Brain microvascular endothelial cell (primary cell): ENCODE data around the gene SEL1L3.

Experiments used
- DNase-seq: peaks from one replicate; pipeline ENCODE4 v3.0.0-alpha.2; 2020
- H3K27ac ChIP-seq: fragments of 250-450 bp; sonication (Bioruptor Pico); 2 replicates; pipeline ENCODE4 v1.5.1; 2020; ENCODE audit warnings: mild to moderate bottlenecking, moderate library complexity
- H3K27me3 ChIP-seq: fragments of 250-450 bp; sonication (Bioruptor Pico); replicated peaks from 2 replicates; pipeline ENCODE4 v1.5.1; 2020; ENCODE audit warnings: mild to moderate bottlenecking
- H3K36me3 ChIP-seq: fragments of 250-450 bp; sonication (Bioruptor Pico); replicated peaks from 2 replicates; pipeline ENCODE4 v1.5.1; 2020; ENCODE audit warnings: mild to moderate bottlenecking
- H3K4me3 ChIP-seq: 2 replicates; pipeline ENCODE4 v1.5.1; 2011; ENCODE audit warnings: low read depth, mild to moderate bottlenecking, control low read depth, low read length, moderate library complexity
- in situ Hi-C: cut with HindIII; loops from 2 replicates; pipeline ENCODE4 v1.10.0; 2017; ENCODE audit warnings: low sequenced_read_pairs, low pct_ligation_motif_present
- TF ChIP-seq, protein P1 (sequence below): IDR thresholded peaks from 2 replicates; pipeline ENCODE4 v1.5.1; 2011; ENCODE audit warnings: low read depth, mild to moderate bottlenecking, moderate library complexity, low read length, control low read depth, inconsistent platforms; ENCODE audit errors: missing control alignments

Gene SEL1L3

DNA sequence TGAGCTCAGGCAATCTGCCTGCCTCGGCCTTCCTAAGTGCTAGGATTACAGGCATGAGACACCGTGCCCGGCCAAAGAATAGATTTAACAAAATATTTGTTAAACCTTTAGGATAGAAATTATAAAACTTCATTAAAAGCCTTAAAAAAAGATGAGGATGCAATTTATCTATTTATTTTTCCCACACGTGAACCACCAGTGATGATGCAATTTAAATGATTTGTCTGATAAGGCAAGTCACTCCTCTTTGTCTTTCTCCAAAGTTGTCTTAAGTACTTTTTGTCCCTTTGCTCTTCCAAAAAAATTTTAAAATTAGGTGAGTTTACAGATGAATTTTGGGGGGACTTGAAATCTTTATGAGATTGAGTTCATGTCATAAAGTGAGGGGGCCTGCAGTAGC, 149.0 kb downstream of the SEL1L3 start:
- Histone ChIP-seq H3K27ac (no peak overlapping the region), H3K36me3 (no peaks in the 10 kb centered on the region), H3K4me3 (no peak overlapping the region), H3K27me3 (no peaks in the 10 kb centered on the region)
- TF ChIP-seq, protein P1, sequence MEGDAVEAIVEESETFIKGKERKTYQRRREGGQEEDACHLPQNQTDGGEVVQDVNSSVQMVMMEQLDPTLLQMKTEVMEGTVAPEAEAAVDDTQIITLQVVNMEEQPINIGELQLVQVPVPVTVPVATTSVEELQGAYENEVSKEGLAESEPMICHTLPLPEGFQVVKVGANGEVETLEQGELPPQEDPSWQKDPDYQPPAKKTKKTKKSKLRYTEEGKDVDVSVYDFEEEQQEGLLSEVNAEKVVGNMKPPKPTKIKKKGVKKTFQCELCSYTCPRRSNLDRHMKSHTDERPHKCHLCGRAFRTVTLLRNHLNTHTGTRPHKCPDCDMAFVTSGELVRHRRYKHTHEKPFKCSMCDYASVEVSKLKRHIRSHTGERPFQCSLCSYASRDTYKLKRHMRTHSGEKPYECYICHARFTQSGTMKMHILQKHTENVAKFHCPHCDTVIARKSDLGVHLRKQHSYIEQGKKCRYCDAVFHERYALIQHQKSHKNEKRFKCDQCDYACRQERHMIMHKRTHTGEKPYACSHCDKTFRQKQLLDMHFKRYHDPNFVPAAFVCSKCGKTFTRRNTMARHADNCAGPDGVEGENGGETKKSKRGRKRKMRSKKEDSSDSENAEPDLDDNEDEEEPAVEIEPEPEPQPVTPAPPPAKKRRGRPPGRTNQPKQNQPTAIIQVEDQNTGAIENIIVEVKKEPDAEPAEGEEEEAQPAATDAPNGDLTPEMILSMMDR = no peak
- no peak for DNase-seq
- in situ Hi-C loops = no loop called here

DNA sequence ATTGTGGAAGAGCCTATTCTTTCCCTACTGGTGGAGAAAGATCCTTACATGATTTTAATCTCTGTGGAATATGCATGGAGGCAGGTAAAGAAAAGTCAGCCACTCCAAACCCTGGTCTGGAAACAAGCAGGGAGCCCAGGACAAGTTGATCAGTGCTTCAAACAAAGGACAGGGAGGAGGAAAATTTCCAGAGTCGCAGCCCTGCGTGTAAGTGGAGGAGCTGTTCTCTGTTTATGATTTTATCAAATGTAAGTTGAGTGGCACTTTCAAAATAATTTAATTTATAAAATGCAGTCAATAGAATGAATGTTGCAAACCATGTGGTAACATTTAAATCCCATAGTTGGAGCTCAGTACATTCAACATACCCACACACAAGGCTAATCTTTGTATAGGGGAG, 150.2 kb downstream of the SEL1L3 start:
- Histone ChIP-seq H3K27ac (no peak overlapping the region), H3K27me3 (no peaks in the 10 kb centered on the region), H3K4me3 (no peak overlapping the region), H3K36me3 (no peaks in the 10 kb centered on the region)
- in situ Hi-C loops = no loop called here
- DNase-seq = no peak
- TF ChIP-seq, protein P1 = no peak

DNA sequence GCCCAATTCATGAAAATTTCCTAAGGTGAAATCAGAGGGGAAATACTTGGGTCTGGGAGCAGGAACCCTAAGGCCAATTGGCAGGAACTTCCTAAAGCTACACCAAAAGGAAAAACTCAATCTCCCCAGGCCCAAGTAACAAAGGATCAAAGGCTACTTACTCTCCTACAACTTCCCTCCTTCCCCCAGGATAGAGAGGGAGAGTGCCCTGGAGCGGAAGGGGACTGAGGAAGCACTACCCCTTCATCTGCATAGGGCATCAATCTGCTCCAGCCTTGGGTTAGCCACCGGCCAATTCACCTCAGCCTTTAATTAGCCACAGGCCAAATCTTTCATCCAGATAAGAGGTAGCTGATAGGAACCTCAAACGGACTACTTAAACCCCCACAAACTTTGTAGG, 152.2 kb downstream of the SEL1L3 start:
- DNase-seq = no peak
- Histone ChIP-seq H3K27me3 (no peaks in the 10 kb centered on the region), H3K4me3 (no peak overlapping the region), H3K36me3 (no peaks in the 10 kb centered on the region), H3K27ac (no peak overlapping the region)
- TF ChIP-seq, protein P1 = no peak
- in situ Hi-C loops = no loop called here

DNA sequence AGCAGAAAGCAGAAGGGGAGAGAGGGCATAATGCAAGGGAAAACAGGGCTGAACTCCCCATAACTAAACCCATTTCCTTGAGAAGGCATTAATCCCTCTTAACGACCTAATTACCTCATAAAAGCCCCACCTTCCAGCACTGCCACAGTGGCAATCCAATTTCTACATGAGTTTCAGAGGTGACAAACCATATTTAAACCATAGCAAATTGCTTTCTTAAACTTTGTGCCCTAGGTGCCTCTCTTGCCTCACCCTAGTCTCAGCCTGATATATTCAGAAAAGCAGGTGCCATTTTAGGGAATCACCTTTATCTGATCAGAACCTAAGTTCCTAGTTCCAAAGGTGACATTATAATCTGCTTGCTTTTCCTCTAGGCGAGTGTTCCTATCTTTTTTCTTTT, 158.3 kb downstream of the SEL1L3 start:
- no peaks in the 10 kb centered on the region for H3K27me3 ChIP-seq
- H3K36me3 ChIP-seq = no peaks in the 10 kb centered on the region
- no peak for DNase-seq
- TF ChIP-seq, protein P1 = no peak
- H3K27ac ChIP-seq = no peak overlapping the region
- in situ Hi-C loops = no loop called here
- no peak overlapping the region for H3K4me3 ChIP-seq

DNA sequence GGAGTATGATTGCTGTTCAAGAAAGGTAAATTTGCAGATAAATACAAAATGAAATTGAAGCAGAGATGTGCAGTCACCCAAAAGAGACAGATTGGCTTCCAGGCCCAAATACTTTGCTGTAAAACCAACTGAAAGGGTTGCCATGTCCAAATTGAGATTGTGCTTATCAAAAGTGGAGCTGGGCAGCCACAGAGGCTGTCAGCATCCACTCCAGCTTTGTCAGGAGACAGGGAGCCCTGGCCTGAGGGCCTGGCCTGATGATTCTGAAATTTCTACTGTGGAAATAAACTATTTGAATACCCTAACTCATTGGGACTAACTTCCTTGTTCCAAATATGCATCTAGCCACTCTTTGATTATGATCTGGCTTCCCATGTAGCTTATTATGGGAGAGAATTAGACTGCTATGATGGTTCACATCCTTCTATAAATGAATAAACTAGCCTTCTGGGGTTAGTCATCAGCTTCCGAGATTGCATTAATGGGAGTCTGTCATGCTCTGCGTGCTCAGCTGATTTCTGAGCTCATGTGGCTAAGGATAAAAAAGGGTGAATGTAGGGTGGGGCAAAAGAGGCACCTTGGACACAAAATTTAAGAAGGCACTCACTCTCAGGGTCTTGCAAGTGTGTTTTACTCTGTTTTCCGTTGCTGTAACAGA, 158.9 kb downstream of the SEL1L3 start:
- no peak overlapping the region for H3K27ac ChIP-seq
- TF ChIP-seq, protein P1 = no peak
- no peaks in the 10 kb centered on the region for H3K27me3 ChIP-seq
- DNase-seq = no peak
- no peaks in the 10 kb centered on the region for H3K36me3 ChIP-seq
- in situ Hi-C loops = no loop called here
- no peak overlapping the region for H3K4me3 ChIP-seq

DNA sequence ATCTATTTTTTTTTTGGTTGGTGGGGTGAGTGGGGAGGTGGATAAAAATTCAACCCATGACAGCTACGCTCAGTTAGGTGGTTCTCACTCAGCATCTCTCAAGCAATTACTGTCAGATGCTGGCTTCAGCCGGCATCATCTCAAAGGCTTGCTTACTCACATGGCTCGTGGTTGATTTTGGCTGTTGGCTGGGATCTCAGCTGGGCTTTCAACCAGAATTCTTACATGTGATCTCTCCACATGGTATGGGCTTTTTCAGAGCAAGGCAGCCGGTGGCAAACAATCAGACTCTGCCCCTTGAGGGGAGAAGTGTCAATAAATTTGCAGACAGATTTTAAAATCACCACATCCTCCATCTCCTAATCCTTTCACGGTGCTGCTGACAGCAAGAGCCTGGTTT, 159.9 kb downstream of the SEL1L3 start:
- peak; percentile 56 for DNase-seq
- Histone ChIP-seq H3K4me3 (no peak overlapping the region), H3K27ac (no peak overlapping the region), H3K36me3 (no peaks in the 10 kb centered on the region), H3K27me3 (no peaks in the 10 kb centered on the region)
- TF ChIP-seq, protein P1 = no peak
- in situ Hi-C loops = no loop called here
